GM12878 (cell line): ENCODE measurements around the gene KCNK4.

Experiments used
- CTCF ChIP-seq, 3 experiments: IDR thresholded peaks in 2 of 3; conservative IDR thresholded peaks in 1 of 3; 2 replicates each; pipeline ENCODE4 v1.5.1; 2011; ENCODE audit warnings: low read depth in 3 of 3, low read length in 3 of 3, mild to moderate bottlenecking in 3 of 3, control low read depth in 2 of 3, moderate library complexity in 2 of 3, inconsistent platforms in 1 of 3, mixed read lengths in 1 of 3; ENCODE audit not compliant: control insufficient read depth in 2 of 3, insufficient read depth in 1 of 3; ENCODE audit errors: extremely low read depth in 1 of 3
- E4F1 ChIP-seq: fragments of 450-650 bp; IDR thresholded peaks from 2 replicates; pipeline ENCODE4 v1.6.1; 2018; ENCODE audit warnings: borderline replicate concordance, mild to moderate bottlenecking; ENCODE audit not compliant: partially characterized antibody
- EZH2 ChIP-seq: IDR thresholded peaks from 2 replicates; pipeline ENCODE4 v1.6.1; 2012; ENCODE audit warnings: low read depth, mild to moderate bottlenecking, control low read depth, inconsistent platforms, low read length, borderline replicate concordance; ENCODE audit not compliant: control insufficient read depth
- MAX ChIP-seq: IDR thresholded peaks from 2 replicates; pipeline ENCODE4 v1.6.1; 2012; ENCODE audit warnings: low read depth, low read length, improper control_type of control experiment
- MLLT1 ChIP-seq: fragments of 450-650 bp; IDR thresholded peaks from 2 replicates; pipeline ENCODE4 v1.6.1; 2016; ENCODE audit warnings: mild to moderate bottlenecking
- MYC ChIP-seq: IDR thresholded peaks from 2 replicates; pipeline ENCODE4 v1.6.1; 2011; ENCODE audit warnings: mild to moderate bottlenecking, low read length, moderate library complexity, inconsistent platforms; ENCODE audit not compliant: insufficient read depth, insufficient replicate concordance, insufficient read length, severe bottlenecking
- PBX3 ChIP-seq: IDR thresholded peaks from 2 replicates; pipeline ENCODE4 v1.6.1; 2011; ENCODE audit warnings: mild to moderate bottlenecking, low read depth, low read length, moderate library complexity; ENCODE audit not compliant: insufficient replicate concordance
- POLR2A ChIP-seq: IDR thresholded peaks from 2 replicates; pipeline ENCODE4 v1.6.1; 2011; ENCODE audit warnings: low read depth, mild to moderate bottlenecking, low read length
- POLR2AphosphoS5 ChIP-seq: IDR thresholded peaks from 2 replicates; pipeline ENCODE4 v1.6.1; 2011; ENCODE audit warnings: mild to moderate bottlenecking, low read length, inconsistent platforms
- REST ChIP-seq: IDR thresholded peaks from 2 replicates; pipeline ENCODE4 v1.6.1; 2012; ENCODE audit warnings: mild to moderate bottlenecking, low read depth, low read length
- RFX5 ChIP-seq: IDR thresholded peaks from 2 replicates; pipeline ENCODE4 v1.6.1; 2011; ENCODE audit warnings: low read depth, low read length, improper control_type of control experiment
- SIN3A ChIP-seq: IDR thresholded peaks from 2 replicates; pipeline ENCODE4 v1.6.1; 2012; ENCODE audit warnings: low read depth, low read length, improper control_type of control experiment
- STAT3 ChIP-seq: IDR thresholded peaks from 2 replicates; pipeline ENCODE4 v1.6.1; 2011; ENCODE audit warnings: low read depth, low read length, improper control_type of control experiment
- TAF1 ChIP-seq: IDR thresholded peaks from 2 replicates; pipeline ENCODE4 v1.6.1; 2011; ENCODE audit warnings: mild to moderate bottlenecking, low read depth, low read length, borderline replicate concordance

GRCh38 chr11:64343767-64344559, 52.9 kb downstream of the KCNK4 start:
- TF ChIP-seq SIN3A (no peak), MLLT1 (no peak), POLR2AphosphoS5 (no peak), EZH2 (no peak), E4F1 (no peak), REST (no peak), PBX3 (no peak), MAX (no peak), CTCF (IDR thresholded peaks at IDR 0.05 in 2 of 3, conservative IDR thresholded peaks at IDR 0.05 in 1 of 3; ENCODE audit: control insufficient read depth in 2 of 3, extremely low read depth in 1 of 3, insufficient read depth in 1 of 3, low read depth in 3 of 3, low read length in 3 of 3) (peak; percentile 13 to 32 (median 30); a peak in 1 of 6 replicates), STAT3 (no peak), RFX5 (no peak), MYC (no peak), POLR2A (no peak), TAF1 (no peak)
